NCI-H748 (cell line): ENCODE results near the gene STAC.
"Not testable (repeated sequence)": the region's sequence is repeated elsewhere in the genome, so short reads cannot be mapped to it uniquely, and the experiment has no call there.

ENCODE experiments used
- DNase-seq: peaks from one replicate; lab custom pipeline; 2025; ENCODE audit not compliant: unreplicated experiment; lab: John Stamatoyannopoulos, UW

The STAC gene

GRCh38 chr3:36476286-36476942 is 96.1 kb downstream of the STAC start:
- DNase-seq = no peak

- DNase-seq = no peak
These were observed 97.4 kb downstream of the STAC start for GRCh38 chr3:36477655-36478054.

- no peak for DNase-seq
These were observed 100.8 kb downstream of the STAC start for GRCh38 chr3:36480911-36481648.

GRCh38 chr3:36482256-36482655 is 102.0 kb downstream of the STAC start:
- no peak for DNase-seq

GRCh38 chr3:36482880-36483279 is 102.6 kb downstream of the STAC start:
- no peak for DNase-seq

GRCh38 chr3:36483709-36484108 is 103.4 kb downstream of the STAC start:
- DNase-seq = no peak

- DNase-seq = no peak
These were observed 104.1 kb downstream of the STAC start for GRCh38 chr3:36484386-36484785.

GRCh38 chr3:36486009-36486795 is 105.9 kb downstream of the STAC start:
- DNase-seq = no peak

- no peak for DNase-seq
These were observed 107.3 kb downstream of the STAC start for GRCh38 chr3:36487616-36488015.

- peak; percentile 5 for DNase-seq
These were observed 107.9 kb downstream of the STAC start for GRCh38 chr3:36488077-36488789.

GRCh38 chr3:36489101-36489500 is 108.8 kb downstream of the STAC start:
- DNase-seq = no peak

GRCh38 chr3:36489679-36490425 is 109.5 kb downstream of the STAC start:
- no peak for DNase-seq

- no peak for DNase-seq
These were observed 112.7 kb downstream of the STAC start for GRCh38 chr3:36493051-36493450.

- DNase-seq = no peak
These were observed 114.3 kb downstream of the STAC start for GRCh38 chr3:36494461-36495109.

- DNase-seq = no peak
These were observed 116.7 kb downstream of the STAC start for GRCh38 chr3:36496684-36497633.

- not testable (repeated sequence) for DNase-seq
These were observed 119.7 kb downstream of the STAC start for GRCh38 chr3:36500053-36500452.

- no peak for DNase-seq
These were observed 121.3 kb downstream of the STAC start for GRCh38 chr3:36501616-36502015.

- no peak for DNase-seq
These were observed 125.1 kb downstream of the STAC start for GRCh38 chr3:36505393-36505792.
